GM21515 (cell line): ENCODE measurements around the gene CAGE1.
"Not testable (repeated sequence)": the region's sequence is repeated elsewhere in the genome, so short reads cannot be mapped to it uniquely, and the experiment has no call there.

Experiments
- ATAC-seq: cut with Tn5 transposase; IDR thresholded peaks from one replicate; pipeline ENCODE4 v1.9.1; 2021; ENCODE audit not compliant: unreplicated experiment

The CAGE1 gene

DNA sequence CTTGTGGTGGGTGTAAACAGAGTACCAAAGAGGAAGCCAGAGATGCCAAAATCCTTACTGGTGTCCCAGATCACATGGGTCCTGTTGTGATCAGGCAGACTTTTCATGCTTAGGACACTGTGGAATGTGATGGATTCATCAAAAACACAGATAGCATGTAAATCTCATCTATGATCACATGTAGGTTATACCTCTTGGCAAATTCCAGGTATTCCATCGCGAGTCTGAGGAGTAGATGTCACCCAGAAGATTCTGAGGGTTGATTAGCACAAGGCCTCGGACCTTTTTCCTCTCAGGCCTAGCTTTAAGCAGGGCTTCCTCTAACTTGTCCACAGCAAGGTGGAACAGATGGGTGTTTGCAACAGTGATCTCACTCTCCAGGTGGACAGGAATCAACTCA, 48.3 kb downstream of the CAGE1 start:
- no peak for ATAC-seq

- not testable (repeated sequence) for ATAC-seq
Measured at GRCh38 chr6:7339007-7339732, 50.4 kb downstream of the CAGE1 start.

- no peak for ATAC-seq
Measured at GRCh38 chr6:7338031-7338430, 51.5 kb downstream of the CAGE1 start.

DNA sequence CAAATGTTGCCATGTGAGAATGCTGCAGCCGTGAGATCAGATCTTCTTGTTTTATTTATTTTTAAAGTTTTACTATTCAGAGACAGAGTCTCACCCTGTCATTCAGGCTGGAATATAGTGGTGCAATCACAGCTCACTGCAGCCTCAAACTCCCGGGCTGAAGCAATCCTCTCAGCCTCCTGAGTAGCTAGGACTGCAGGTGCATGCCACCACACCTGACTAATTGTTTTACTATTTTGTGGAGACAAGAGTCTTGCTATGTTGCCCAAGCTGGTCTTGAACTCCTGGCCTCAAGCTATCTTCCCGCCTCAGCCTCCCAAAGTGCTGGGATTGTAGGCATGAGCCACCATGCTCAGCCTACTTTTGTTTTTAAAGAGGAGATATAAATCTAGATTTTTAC, 54.0 kb downstream of the CAGE1 start:
- no peak for ATAC-seq

DNA sequence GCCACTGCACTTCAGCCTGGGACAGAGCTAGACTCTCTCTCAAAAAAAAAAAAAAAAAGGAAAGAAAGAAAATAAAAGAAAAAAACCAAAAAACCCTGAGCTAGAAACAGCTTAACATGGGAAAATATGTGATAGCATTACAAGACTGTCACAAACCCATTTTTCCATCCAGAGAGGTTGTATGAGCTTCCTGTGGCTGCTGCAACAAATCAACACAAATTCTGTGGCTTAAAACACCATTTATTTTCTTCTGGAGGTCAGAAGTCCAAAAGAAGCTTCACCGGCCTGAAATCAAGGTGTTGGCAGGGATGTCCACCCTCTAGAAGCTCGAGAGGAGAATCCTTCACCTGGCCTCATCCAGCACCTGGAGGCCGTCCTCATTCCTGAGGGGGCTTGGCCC, 54.9 kb downstream of the CAGE1 start:
- ATAC-seq, result no peak

DNA sequence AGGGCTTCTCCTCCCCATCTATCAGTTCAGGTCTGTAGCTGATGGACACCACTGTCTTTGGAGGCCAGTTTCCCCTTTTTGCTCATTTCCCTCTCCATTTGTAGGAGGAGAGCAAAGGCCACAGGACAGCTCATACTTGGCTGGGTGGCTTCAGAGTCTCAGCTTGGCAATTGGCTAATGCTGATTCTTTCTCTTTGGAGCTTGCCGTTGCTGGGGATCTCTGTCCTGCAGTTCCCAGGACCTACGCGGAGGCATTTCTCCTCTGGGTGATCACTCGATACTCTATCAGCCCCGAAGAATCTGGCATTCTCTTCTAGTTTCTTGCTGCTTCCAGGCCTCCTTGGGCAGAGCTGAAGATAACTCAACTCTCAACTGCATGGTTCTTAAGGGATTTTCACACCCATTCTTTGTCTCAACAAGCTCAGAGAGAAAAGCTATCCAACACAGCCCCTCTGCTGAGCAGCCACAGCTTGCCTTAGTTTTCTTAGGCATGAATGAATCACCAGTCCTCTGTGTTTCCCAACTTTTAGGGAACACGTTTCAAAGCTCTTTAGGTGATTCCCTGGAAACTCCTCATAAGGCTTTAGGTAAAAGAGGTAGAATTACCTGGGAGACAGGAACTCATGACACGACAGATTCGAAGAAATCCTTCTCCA, 57.3 kb downstream of the CAGE1 start:
- no peak for ATAC-seq

- ATAC-seq, result no peak
Measured at GRCh38 chr6:7331452-7331851, 58.1 kb downstream of the CAGE1 start.

DNA sequence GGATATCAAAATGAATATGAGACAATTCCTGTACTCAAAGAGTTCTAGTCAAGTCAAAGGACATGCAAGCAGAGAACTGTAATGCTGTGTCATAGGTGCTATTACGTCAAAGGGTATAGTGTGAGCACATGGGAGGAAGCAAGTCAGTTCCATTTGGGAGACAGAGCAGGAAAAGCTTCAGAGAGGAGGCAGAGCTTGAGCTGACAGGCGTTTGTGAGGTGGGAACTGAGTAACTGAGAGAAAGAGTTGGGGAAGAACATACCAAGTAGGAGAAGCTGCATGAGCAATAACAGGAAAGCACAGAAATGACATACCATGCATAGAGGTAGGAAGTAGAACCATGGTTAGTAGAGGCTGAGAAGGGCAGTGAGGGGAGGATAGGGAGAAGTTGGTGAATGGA, 61.3 kb downstream of the CAGE1 start:
- no peak for ATAC-seq

GRCh38 chr6:7325750-7326149, 63.8 kb downstream of the CAGE1 start:
- ATAC-seq, result no peak

GRCh38 chr6:7324520-7324919, 65.0 kb downstream of the CAGE1 start:
- ATAC-seq, result peak; percentile 75

- no peak for ATAC-seq
Measured at GRCh38 chr6:7323074-7323473, 66.5 kb downstream of the CAGE1 start.

DNA sequence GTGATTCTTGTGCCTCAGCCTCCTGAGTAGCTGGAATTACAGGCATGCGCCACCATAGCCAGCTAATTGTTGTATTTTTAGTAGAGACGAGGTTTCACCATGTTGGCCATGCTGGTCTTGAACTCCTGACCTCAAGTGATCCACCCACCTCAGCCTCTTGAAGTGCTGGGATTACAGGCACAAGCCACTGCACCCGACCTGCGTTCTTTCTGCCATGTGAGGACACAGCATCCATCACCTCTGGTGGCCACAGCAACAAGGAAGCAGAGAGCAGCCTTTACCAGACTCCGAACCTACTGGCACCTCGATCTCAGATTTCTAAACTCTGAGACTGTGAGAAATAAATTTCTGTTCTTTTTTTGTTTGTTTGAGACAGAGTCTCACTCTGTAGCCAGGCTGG, 67.7 kb downstream of the CAGE1 start:
- not testable (repeated sequence) for ATAC-seq

DNA sequence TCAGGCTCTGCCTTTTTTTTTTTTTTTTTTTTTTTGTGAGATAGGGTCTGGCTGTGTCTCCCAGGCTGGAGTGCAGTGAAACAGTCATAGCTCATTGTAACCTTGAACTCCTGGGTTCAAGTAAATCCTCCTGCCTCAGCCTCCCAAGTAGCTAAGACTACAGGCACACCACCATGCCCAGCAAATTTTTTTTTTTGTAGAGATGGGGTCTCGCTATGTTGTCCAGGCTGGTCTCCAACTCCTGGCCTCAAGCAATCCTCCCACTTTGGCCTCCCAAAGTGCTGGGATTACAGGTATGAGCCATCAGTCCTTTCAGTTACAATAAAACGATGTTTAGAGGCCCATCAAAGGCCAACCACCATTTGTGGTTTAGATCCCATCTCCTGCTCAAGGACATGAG, 70.1 kb downstream of the CAGE1 start:
- ATAC-seq, result not testable (repeated sequence)

DNA sequence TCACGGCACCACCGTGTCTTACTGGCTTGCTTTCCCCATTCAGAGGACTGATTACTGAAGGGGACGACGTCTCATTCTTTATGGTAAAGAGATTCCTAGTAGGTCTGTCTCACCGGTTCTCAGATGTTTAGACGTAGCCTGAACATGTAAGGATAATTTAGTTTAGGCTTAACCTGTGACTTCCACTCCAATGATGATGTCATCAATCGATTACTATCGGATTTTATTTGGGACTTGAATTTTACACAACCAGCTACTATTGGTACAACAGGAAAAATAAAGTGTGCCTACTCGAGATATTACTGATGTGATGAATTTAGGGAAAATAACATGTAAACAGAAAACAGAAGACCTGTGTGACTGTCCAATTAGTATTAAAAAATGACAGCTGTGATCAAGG, 72.0 kb downstream of the CAGE1 start:
- ATAC-seq, result no peak

DNA sequence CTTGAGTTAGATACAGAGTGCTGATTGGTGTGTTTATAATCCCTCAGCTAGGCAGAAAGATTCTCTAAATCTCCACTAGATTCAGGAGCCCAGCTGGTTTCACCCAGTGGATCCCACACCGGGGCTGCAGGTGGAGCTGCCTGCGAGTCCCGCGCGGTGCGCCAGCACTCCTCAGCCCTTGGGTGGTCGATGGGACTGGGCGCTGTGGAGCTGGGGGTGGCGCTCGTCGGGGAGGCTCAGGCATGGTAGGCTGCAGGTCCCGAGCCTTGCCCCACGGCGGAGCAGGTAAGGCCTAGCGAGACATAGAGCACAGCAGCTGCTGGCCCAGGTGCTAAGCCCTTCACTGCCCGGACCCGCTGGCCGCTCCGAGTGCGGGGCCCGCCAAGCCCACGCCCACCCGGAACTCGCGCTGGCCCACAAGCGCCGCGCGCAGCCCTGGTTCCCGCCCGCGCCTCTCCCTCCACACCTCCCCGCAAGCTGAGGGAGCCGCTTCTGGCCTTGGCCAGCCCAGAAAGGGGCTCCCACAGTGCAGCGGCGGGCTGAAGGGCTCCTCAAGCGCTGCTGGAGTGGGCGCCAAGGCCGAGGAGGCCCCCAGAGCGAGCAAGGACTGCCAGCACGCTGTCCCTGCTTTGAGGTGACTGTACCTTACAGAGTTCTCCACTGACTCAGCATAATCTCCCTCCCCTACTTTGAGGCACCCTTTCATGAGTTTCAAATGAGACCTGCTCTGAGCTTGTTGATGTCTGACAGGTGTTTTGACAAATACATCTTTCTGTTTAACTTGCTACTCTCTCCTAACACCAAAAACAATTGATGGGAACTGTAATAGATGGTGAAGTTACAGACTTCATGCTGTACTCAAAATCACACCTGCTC, 72.6 kb downstream of the CAGE1 start:
- ATAC-seq, result no peak

- ATAC-seq, result no peak
Measured at GRCh38 chr6:7315948-7316365, 73.6 kb downstream of the CAGE1 start.

DNA sequence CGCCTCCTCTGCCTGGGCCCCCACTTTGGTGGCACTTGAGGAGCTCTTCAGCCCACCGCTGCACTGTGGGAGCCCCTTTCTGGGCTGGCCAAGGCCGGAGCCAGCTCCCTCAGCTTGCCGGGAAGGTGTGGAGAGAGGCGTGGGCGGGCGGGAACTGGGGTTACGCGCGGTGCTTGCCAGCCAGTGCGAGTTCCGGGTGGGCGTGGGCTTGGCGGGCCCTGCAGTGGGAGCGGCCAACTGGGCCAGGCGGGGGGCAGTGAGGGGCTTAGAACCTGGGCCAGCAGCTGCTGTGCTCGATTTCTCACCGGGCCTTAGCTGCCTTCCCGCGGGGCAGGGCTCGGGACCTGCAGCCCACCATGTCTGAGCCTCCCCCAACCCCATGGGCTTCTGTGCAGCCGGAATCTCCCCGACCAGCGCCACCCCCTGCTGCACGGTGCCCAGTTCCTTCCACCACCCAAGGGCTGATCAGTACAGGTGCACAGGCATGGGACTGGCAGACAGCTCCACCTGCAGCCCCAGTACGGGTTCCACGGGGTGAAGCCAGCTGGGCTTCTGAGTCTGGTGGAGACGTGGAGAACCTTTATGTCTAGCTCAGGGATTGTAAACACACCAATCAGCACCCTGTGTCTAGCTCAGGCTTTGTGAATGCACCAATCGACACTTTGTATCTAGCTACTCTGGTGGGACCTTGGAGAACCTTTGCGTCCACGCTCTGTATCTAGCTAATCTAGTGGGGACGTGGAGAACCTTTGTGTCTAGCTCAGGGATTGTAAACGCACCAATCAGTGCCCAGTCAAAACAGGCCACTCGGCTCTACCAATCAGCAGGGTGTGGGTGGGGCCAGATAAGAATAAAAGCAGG, 74.2 kb downstream of the CAGE1 start:
- not testable (repeated sequence) for ATAC-seq

GRCh38 chr6:7314414-7314813, 75.1 kb downstream of the CAGE1 start:
- ATAC-seq, result no peak

DNA sequence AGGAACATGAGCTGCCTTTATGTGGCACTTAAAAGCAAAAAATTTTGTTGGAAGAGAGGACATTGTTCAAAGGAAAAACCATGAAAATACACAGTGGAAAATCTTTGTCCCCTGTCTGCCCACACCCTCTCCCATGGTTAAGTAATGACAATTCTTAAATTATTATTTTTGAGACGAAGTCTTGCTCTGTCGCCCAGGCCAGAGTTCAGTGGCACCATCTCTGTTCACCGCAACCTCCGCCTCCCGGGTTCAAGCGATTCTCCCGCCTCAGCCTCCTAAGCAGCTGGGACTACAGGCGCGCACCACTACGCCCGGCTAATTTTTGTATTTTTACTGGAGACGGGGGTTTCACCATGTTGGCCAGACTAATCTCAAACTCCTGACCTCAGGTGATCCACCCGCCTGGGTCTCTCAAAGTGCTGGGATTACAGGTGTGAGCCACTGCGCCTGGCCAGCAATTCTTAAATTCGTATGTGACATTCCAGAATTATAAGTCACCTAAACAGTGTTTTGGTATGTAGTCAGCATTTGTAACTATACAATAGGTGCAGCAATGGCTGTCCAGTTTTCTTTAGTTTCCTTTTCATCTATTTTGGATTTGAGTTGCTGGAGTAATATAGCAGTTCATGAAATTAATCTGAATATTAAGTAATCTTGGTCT, 75.9 kb downstream of the CAGE1 start:
- ATAC-seq, result no peak
